ENCODE results near the gene DUSP12. TPM values are rescaled to one million over a fixed set of nuclear protein-coding genes. Genes with fewer than 3 reads are reported as not detected.
A peak's percentile ranks its signal among the peaks of the same experiment; 100 is the strongest.

Gene DUSP12
- total and polyA plus RNA-seq, 10 donors = 17.9 to 39.9 (median 23.3) TPM

DNA sequence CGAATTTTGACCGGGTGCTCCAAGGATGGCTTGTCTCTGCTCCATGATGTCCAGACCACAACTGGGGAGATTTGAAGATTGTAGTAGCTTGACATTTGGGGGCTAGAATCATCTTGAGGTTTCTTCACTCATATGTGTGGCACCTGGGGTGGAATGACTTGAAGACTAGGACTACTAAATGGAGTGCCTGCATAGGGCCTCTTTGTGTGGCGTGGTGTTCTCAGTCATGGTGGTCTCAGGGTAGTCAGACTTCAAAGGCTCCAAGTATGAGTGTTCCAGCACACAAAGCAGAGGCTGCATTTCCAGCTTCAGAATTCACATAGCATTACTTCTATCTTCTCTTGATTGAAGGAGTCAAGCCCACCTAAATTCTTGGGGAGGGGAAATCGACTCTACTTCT is 33.3 kb downstream of the DUSP12 start:
- Histone ChIP-seq H3K27me3 (replicated peaks in 1 of 7) (no peaks in the 10 kb centered on the region), H3K9me3 (no peaks in the 10 kb centered on the region), H3K4me3 (no peak overlapping the region), H3K27ac (no peak overlapping the region), H3K4me1 (peaks cover 0 to 22% (median 12%) of the 10 kb centered on the region in 6 donors), H3K36me3 (peaks cover 2 to 83% (median 46%) of the 10 kb centered on the region in 6 donors)
- WGBS, 5 donors = 96 to 100% (median 98%) methylated on average over 4 of the region's 4 CpGs
- intact Hi-C loops (cut with DNase I; ENCODE audit: low total_unique reads) = no loop called here
- TF ChIP-seq, protein P1, sequence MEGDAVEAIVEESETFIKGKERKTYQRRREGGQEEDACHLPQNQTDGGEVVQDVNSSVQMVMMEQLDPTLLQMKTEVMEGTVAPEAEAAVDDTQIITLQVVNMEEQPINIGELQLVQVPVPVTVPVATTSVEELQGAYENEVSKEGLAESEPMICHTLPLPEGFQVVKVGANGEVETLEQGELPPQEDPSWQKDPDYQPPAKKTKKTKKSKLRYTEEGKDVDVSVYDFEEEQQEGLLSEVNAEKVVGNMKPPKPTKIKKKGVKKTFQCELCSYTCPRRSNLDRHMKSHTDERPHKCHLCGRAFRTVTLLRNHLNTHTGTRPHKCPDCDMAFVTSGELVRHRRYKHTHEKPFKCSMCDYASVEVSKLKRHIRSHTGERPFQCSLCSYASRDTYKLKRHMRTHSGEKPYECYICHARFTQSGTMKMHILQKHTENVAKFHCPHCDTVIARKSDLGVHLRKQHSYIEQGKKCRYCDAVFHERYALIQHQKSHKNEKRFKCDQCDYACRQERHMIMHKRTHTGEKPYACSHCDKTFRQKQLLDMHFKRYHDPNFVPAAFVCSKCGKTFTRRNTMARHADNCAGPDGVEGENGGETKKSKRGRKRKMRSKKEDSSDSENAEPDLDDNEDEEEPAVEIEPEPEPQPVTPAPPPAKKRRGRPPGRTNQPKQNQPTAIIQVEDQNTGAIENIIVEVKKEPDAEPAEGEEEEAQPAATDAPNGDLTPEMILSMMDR (IDR thresholded peaks at IDR 0.05 in 8 of 11, conservative IDR thresholded peaks at IDR 0.05 in 3 of 11) = no peak
- TF ChIP-seq POLR2A (IDR thresholded peaks at IDR 0.05) (no peak), POLR2AphosphoS5 (IDR thresholded peaks at IDR 0.05) (no peak)
- no peak for DNase-seq

DNA sequence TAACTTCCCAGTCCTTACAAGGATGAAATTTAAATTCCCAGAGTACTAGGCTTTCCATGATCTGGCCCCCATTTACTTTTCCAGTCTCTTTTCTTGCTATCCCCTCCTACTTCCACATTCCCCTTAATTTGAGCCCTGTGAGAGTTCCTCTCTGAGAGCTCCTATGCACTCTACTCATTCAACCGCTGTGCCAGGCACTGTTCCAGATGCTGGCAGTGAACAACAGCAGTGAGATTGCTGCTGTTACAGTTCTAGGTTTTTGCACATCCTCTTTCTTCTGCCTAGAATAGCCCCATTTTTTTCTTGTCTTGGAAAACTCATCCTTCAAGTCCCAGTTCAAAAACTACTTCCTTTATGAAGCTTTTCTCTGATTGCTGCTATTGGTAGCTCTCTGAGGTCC is 35.4 kb downstream of the DUSP12 start:
- Histone ChIP-seq H3K27me3 (replicated peaks in 1 of 7) (no peaks in the 10 kb centered on the region), H3K27ac (peak overlapping the region in 1 of 8 donors; percentile 1), H3K4me3 (no peak overlapping the region), H3K36me3 (peaks cover 4 to 94% (median 52%) of the 10 kb centered on the region in 6 donors), H3K9me3 (no peaks in the 10 kb centered on the region), H3K4me1 (peaks cover 0 to under 1% (median 0%) of the 10 kb centered on the region in 6 donors)
- intact Hi-C loops (cut with DNase I; ENCODE audit: low total_unique reads) = no loop called here
- no peak for DNase-seq
- 83 to 92% (median 89%) methylated on average over 1 of the region's 1 CpG for WGBS, 5 donors
- TF ChIP-seq POLR2AphosphoS5 (IDR thresholded peaks at IDR 0.05) (no peak), POLR2A (IDR thresholded peaks at IDR 0.05) (no peak)
- TF ChIP-seq, protein P1 (IDR thresholded peaks at IDR 0.05 in 8 of 11, conservative IDR thresholded peaks at IDR 0.05 in 3 of 11) = no peak

DNA sequence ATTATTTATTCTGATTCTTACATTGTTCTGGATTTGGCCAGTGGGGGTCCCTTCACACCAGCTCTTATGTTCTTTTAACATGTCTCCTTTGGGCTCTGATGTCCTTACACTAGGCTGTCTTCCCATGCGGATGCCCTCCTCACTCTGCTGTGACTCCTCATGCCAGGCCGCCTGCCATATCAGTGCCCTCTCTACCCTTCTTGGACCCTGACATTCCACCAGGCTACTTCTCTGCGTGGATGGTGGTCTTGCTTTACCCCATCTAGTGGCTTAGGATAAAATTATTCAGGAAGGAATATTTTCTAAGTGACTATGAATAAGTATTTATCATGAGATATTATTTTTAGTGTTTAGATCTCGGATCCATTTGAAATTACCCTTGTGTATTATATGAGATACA is 37.8 kb downstream of the DUSP12 start:
- no peak overlapping the region for H3K4me3 ChIP-seq
- DNase-seq = no peak
- no peaks in the 10 kb centered on the region for H3K9me3 ChIP-seq
- H3K4me1 ChIP-seq = no peaks in the 10 kb centered on the region
- 86 to 92% (median 88%) methylated on average over 4 of the region's 4 CpGs for WGBS, 5 donors
- H3K27me3 ChIP-seq (replicated peaks in 1 of 7) = no peaks in the 10 kb centered on the region
- H3K27ac ChIP-seq = no peak overlapping the region
- TF ChIP-seq, protein P1 (IDR thresholded peaks at IDR 0.05 in 8 of 11, conservative IDR thresholded peaks at IDR 0.05 in 3 of 11) = no peak
- TF ChIP-seq POLR2A (IDR thresholded peaks at IDR 0.05) = no peak
- TF ChIP-seq POLR2AphosphoS5 (IDR thresholded peaks at IDR 0.05) = no peak
- intact Hi-C loops (cut with DNase I; ENCODE audit: low total_unique reads) = no loop called here
- H3K36me3 ChIP-seq = peaks cover 4 to 96% (median 59%) of the 10 kb centered on the region in 6 donors

DNA sequence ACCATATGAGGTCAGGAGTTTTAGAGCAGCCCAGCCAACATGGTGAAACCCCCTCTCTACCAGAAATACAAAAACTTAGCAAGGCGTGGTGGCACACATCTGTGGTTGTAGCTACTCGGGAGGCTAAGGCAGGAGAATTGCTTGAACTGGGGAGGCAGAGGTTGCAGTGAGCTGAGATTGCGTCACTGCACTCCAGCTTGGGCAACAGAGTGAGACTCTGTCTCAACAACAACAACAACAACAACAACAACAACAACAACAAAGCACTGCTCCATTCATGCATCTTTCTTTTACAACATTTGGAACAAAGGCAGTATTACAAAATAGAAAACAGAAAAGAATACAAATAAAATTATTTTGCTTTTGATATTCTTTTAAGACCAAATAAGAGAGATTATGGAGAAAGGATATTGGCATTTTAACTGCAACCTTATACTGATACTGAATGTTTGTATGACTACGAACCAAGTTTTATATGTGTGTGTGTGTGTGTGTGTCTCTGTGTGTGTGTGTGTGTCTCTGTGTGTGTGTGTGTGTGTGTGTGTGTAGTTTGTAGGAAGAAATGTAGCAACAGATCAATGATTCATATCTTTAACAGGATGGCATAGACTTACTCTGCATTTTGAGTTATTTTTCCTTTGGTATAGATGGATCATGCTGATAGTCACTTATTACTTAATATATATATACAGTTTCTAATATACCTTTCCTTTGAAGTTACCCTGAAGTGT is 41.2 kb downstream of the DUSP12 start:
- TF ChIP-seq, protein P1 (IDR thresholded peaks at IDR 0.05 in 8 of 11, conservative IDR thresholded peaks at IDR 0.05 in 3 of 11) = no peak
- TF ChIP-seq POLR2AphosphoS5 (IDR thresholded peaks at IDR 0.05) (no peak), POLR2A (IDR thresholded peaks at IDR 0.05) (no peak)
- no peak overlapping the region for H3K4me3 ChIP-seq
- no peaks in the 10 kb centered on the region for H3K27me3 ChIP-seq (replicated peaks in 1 of 7)
- H3K9me3 ChIP-seq = no peaks in the 10 kb centered on the region
- peaks cover 4 to 96% (median 66%) of the 10 kb centered on the region in 6 donors for H3K36me3 ChIP-seq
- no peaks in the 10 kb centered on the region for H3K4me1 ChIP-seq
- WGBS, 5 donors = 75 to 95% (median 91%) methylated on average over 4 of the region's 4 CpGs
- H3K27ac ChIP-seq = no peak overlapping the region
- intact Hi-C loops (cut with DNase I; ENCODE audit: low total_unique reads) = loop anchor here (10.0 kb wide), 1 partner anchor 244 kb away; no protein-coding TSS in a partner anchor
- DNase-seq = no peak

All from spleen (tissue), 11 donors.